GM12878 (cell line): Measurements from ENCODE around the gene TROAP. TPM values are rescaled to one million over a fixed set of nuclear protein-coding genes. Genes with fewer than 3 reads are reported as not detected.

Source experiments
- ATAC-seq: fragments of 200-7000 bp; cut with Tn5 transposase; 3 replicates; pipeline ENCODE4 v1.9.1; 2020; ENCODE audit warnings: mild to moderate bottlenecking, moderate library complexity
- BruUV-seq: library from RNA; stranded (reverse); fragments of 400-500 nt; replicated peaks from 2 replicates; lab custom pipeline; 2021; lab: Mats Ljungman, UMichigan
- CTCF ChIA-PET: fragments of 300-600 bp; sonication (Branson Sonifier 250); formaldehyde crosslinking; extraction: SDS; loops from one replicate; lab custom pipeline; 2021; ENCODE audit warnings: inconsistent platforms; lab: Yijun Ruan, JAX
- POLR2A ChIA-PET: fragments of 350-600 bp; formaldehyde crosslinking; extraction: SDS; loops from one replicate; lab custom pipeline; 2021; ENCODE audit warnings: inconsistent platforms; lab: Charles Lee
- RAD21 ChIA-PET: fragments of 300-600 bp; sonication (Branson Sonifier 250); formaldehyde crosslinking; loops from one replicate; lab custom pipeline; 2023; ENCODE audit warnings: antibody characterized with exemption; ENCODE audit not compliant: unreplicated experiment; lab: Charles Lee
- SMC1A ChIA-PET: fragments of 300-600 bp; sonication (Branson Sonifier 250); formaldehyde crosslinking; loops from one replicate; lab custom pipeline; 2023; ENCODE audit not compliant: unreplicated experiment, uncharacterized antibody; lab: Charles Lee
- DNase-seq: peaks from one replicate; pipeline ENCODE4 v3.0.0-alpha.2; 2011; ENCODE audit warnings: low read depth, low spot score
- FAIRE-seq: peaks from 3 replicates; lab custom pipeline; 2011; peaks lifted over from hg19 to GRCh38; lab: Jason Lieb, UNC
- H2AFZ ChIP-seq: 2 replicates; pipeline ENCODE4 v1.6.0; 2011; ENCODE audit warnings: low read depth, low read length, control low read depth; ENCODE audit not compliant: control insufficient read depth
- H3K27ac ChIP-seq: 2 replicates; pipeline ENCODE4 v1.5.1; 2011; ENCODE audit warnings: control low read depth; ENCODE audit not compliant: control insufficient read depth, insufficient read depth
- H3K27me3 ChIP-seq, 2 experiments: replicated peaks in 1 of 2; 2 replicates each; pipeline versions ENCODE4 v1.6.0 to v1.6.1; 2011; ENCODE audit warnings: low read length in 1 of 2; ENCODE audit not compliant: control insufficient read depth in 2 of 2, insufficient read depth in 2 of 2
- H3K36me3 ChIP-seq, 2 experiments: 2 replicates each; pipeline ENCODE4 v1.5.1; 2011; ENCODE audit warnings: low read length in 1 of 2; ENCODE audit not compliant: control insufficient read depth in 2 of 2, insufficient read depth in 2 of 2
- H3K4me1 ChIP-seq: 2 replicates; pipeline ENCODE4 v1.6.1; 2011; ENCODE audit warnings: mild to moderate bottlenecking, low read length, moderate library complexity, mixed read lengths; ENCODE audit not compliant: control insufficient read depth, insufficient read depth
- H3K4me2 ChIP-seq: 2 replicates; pipeline ENCODE4 v1.6.0; 2011; ENCODE audit warnings: control low read depth; ENCODE audit not compliant: control insufficient read depth, insufficient read depth
- H3K4me3 ChIP-seq: fragments of 200-600 bp; sonication (generic); 2 replicates; pipeline ENCODE4 v1.5.1; 2016
- H3K79me2 ChIP-seq: 2 replicates; pipeline ENCODE4 v1.6.0; 2011; ENCODE audit warnings: low read length; ENCODE audit not compliant: control insufficient read depth, insufficient read depth
- H3K9ac ChIP-seq: 2 replicates; pipeline ENCODE4 v1.8.0; 2011; ENCODE audit warnings: low read length, control low read depth, mixed read lengths; ENCODE audit not compliant: control insufficient read depth, insufficient read depth
- H3K9me3 ChIP-seq: replicated peaks from 3 replicates; pipeline ENCODE4 v1.5.1; 2011; ENCODE audit warnings: mild to moderate bottlenecking, low read length; ENCODE audit not compliant: control insufficient read depth, insufficient read depth
- H4K20me1 ChIP-seq: 2 replicates; pipeline ENCODE4 v1.6.0; 2011; ENCODE audit not compliant: control insufficient read depth, insufficient read depth
- CTCF ChIP-seq, 3 experiments: IDR thresholded peaks in 2 of 3; conservative IDR thresholded peaks in 1 of 3; 2 replicates each; pipeline ENCODE4 v1.5.1; 2011; ENCODE audit warnings: low read depth in 3 of 3, low read length in 3 of 3, mild to moderate bottlenecking in 3 of 3, control low read depth in 2 of 3, moderate library complexity in 2 of 3, inconsistent platforms in 1 of 3, mixed read lengths in 1 of 3; ENCODE audit not compliant: control insufficient read depth in 2 of 3, insufficient read depth in 1 of 3; ENCODE audit errors: extremely low read depth in 1 of 3
- EGR1 ChIP-seq, 2 experiments: IDR thresholded peaks; 1 replicate in 1 of 2; 2 replicates in 1 of 2; pipeline ENCODE4 v1.6.1; 2011 to 2012; ENCODE audit warnings: low read depth in 2 of 2, low read length in 2 of 2, borderline replicate concordance in 1 of 2, mild to moderate bottlenecking in 1 of 2, moderate library complexity in 1 of 2
- FOXM1 ChIP-seq: IDR thresholded peaks from 2 replicates; pipeline ENCODE4 v1.6.1; 2012; ENCODE audit warnings: low read depth, mild to moderate bottlenecking, inconsistent platforms, low read length, moderate library complexity
- IRF4 ChIP-seq: IDR thresholded peaks from 2 replicates; pipeline ENCODE4 v1.6.1; 2011; ENCODE audit warnings: low read depth, low read length
- KAT2A ChIP-seq: conservative IDR thresholded peaks from 2 replicates; pipeline ENCODE4 v1.6.1; 2011; ENCODE audit warnings: low read depth, low read length; ENCODE audit not compliant: control insufficient read depth
- RAD51 ChIP-seq: fragments of 450-650 bp; IDR thresholded peaks from 2 replicates; pipeline ENCODE4 v1.6.1; 2016; ENCODE audit warnings: moderate library complexity, mild to moderate bottlenecking, inconsistent platforms
- SIX5 ChIP-seq: IDR thresholded peaks from 2 replicates; pipeline ENCODE4 v1.6.1; 2011; ENCODE audit warnings: mild to moderate bottlenecking, low read depth, low read length, moderate library complexity; ENCODE audit not compliant: severe bottlenecking
- SPI1 ChIP-seq: IDR thresholded peaks from 2 replicates; pipeline ENCODE4 v1.6.1; 2011; ENCODE audit warnings: low read depth, mild to moderate bottlenecking, low read length, moderate library complexity, borderline replicate concordance; ENCODE audit not compliant: insufficient read depth
- YBX1 ChIP-seq: fragments of 450-650 bp; IDR thresholded peaks from 2 replicates; pipeline ENCODE4 v1.6.1; 2016; ENCODE audit warnings: antibody characterized with exemption
- ZNF217 ChIP-seq: fragments of 450-650 bp; IDR thresholded peaks from 2 replicates; pipeline ENCODE4 v1.6.1; 2017; ENCODE audit warnings: antibody characterized with exemption, mild to moderate bottlenecking
- ZNF687 ChIP-seq: fragments of 450-650 bp; IDR thresholded peaks from 2 replicates; pipeline ENCODE4 v1.6.1; 2017; ENCODE audit warnings: mild to moderate bottlenecking, moderate library complexity
- WGBS: methylation state at CpG from one replicate; pipeline ENCODE4 v1.1.6; 2016; ENCODE audit warnings: low lambda C conversion rate; ENCODE audit not compliant: insufficient replicate concordance, insufficient coverage; ENCODE audit errors: missing lambda C conversion rate; 5-methylcytosine and 5-hydroxymethylcytosine counted together
- in situ Hi-C: fragments of 300-500 bp; cut with MboI; formaldehyde crosslinking; loops from 9 replicates; pipeline ENCODE4 v1.14.3; 2018; ENCODE audit warnings: mixed read lengths
- intact Hi-C: fragments of 100-400 bp; cut with micrococcal nuclease; formaldehyde crosslinking; loops from one replicate; pipeline ENCODE4 v1.14.2; 2022; ENCODE audit not compliant: unreplicated experiment
- polyA plus RNA-seq, 11 experiments: library from polyadenylated mRNA; depleted of rRNA in 4 of 11; unstranded in 6 of 11; stranded (reverse) in 5 of 11; fragments of >200 nt; fragmentation: Nextera tagmentation in 4 of 11; fragmentation: Illumina TruSeq in 1 of 11; extraction: Ambion mirVana in 4 of 11; extraction: Trizol in 1 of 11; gene quantifications; 1 replicate in 1 of 11; 2 replicates in 10 of 11; pipeline versions ENCODE4 v1.2.1 to v1.2.3, GENCODE V29; 2011 to 2016; ENCODE audit warnings: inconsistent platforms in 2 of 11, missing spikeins in 2 of 11, low read depth in 1 of 11
- total RNA-seq, 4 experiments: library from RNA; depleted of rRNA in 3 of 4; stranded (reverse); fragments of >200 nt in 3 of 4; fragmentation: Illumina TruSeq in 1 of 4; extraction: Trizol in 1 of 4; gene quantifications; 2 replicates each; pipeline versions ENCODE4 v1.2.1 to v1.2.3, GENCODE V29; 2013 to 2021
- TF ChIP-seq, protein P1 (sequence below): fragments of 450-650 bp; conservative IDR thresholded peaks from 2 replicates; pipeline ENCODE4 v1.6.1; 2017; ENCODE audit warnings: mild to moderate bottlenecking, moderate library complexity
- TF ChIP-seq, protein P2 (sequence below): fragments of 450-650 bp; IDR thresholded peaks from 2 replicates; pipeline ENCODE4 v1.6.1; 2017; ENCODE audit warnings: mild to moderate bottlenecking, low read depth, inconsistent platforms; ENCODE audit not compliant: poor library complexity, severe bottlenecking

The TROAP gene
- total and polyA plus RNA-seq, 10 of the 15 experiments (the other 5 are each of a cell fraction or from before 2014, with no cell fraction given): 26.8 to 93.7 (median 52.6) TPM

GRCh38 chr12:49368240-49368600, 45.2 kb downstream of the TROAP start:
- DNase-seq (no peak), ATAC-seq (no peak), FAIRE-seq (no peak)
- H3K4me1 ChIP-seq: peaks cover 16% of the 10 kb centered on the region
- ChIA-PET CTCF (interaction anchor here (0.7 to 18.7 kb wide), 7 partner anchors 9 to 257 kb away, joined by 3 to 712 read pairs (median 3); no protein-coding TSS in a partner anchor), POLR2A (interaction anchor here (0.6 to 3.3 kb wide), 8 partner anchors 9 to 1263 kb away, joined by 3 to 30 read pairs (median 4); no protein-coding TSS in a partner anchor), RAD21 (interaction anchor here (0.6 to 5.5 kb wide), 6 partner anchors 9 to 337 kb away, joined by 3 to 33 read pairs (median 17); no protein-coding TSS in a partner anchor), SMC1A (interaction anchor here (0.7 to 25.7 kb wide), 7 partner anchors 10 to 250 kb away, joined by 3 to 740 read pairs (median 12); no protein-coding TSS in a partner anchor)
- in situ Hi-C loops: no loop called here
- H3K27me3 ChIP-seq: no peaks in the 10 kb centered on the region
- no peaks in the 10 kb centered on the region for H4K20me1 ChIP-seq
- peak overlapping the region; percentile 89 for H3K4me3 ChIP-seq
- BruUV-seq: no TSS peak
- peaks cover 72% of the 10 kb centered on the region for H3K79me2 ChIP-seq
- peak overlapping the region; percentile 97 for H3K27ac ChIP-seq
- H3K4me2 ChIP-seq: peak overlapping the region; percentile 97
- intact Hi-C loops: loop anchor here (5.0 kb wide), 1 partner anchor 339 kb away; the partner anchor contains the start of gene FMNL3
- no peaks in the 10 kb centered on the region for H3K9me3 ChIP-seq
- H3K36me3 ChIP-seq: peaks cover 0 to 5% of the 10 kb centered on the region in 2 experiments; a peak in 1 of 4 replicates
- H2AFZ ChIP-seq: no peak overlapping the region; the same call in 1 of the 2 replicates
- H3K9ac ChIP-seq: peak overlapping the region; percentile 97
- WGBS: 0% methylated on average over 3 of the region's 3 CpGs
- no peak for TF ChIP-seq SPI1
- TF ChIP-seq ZNF687: no peak
- TF ChIP-seq, protein P1, sequence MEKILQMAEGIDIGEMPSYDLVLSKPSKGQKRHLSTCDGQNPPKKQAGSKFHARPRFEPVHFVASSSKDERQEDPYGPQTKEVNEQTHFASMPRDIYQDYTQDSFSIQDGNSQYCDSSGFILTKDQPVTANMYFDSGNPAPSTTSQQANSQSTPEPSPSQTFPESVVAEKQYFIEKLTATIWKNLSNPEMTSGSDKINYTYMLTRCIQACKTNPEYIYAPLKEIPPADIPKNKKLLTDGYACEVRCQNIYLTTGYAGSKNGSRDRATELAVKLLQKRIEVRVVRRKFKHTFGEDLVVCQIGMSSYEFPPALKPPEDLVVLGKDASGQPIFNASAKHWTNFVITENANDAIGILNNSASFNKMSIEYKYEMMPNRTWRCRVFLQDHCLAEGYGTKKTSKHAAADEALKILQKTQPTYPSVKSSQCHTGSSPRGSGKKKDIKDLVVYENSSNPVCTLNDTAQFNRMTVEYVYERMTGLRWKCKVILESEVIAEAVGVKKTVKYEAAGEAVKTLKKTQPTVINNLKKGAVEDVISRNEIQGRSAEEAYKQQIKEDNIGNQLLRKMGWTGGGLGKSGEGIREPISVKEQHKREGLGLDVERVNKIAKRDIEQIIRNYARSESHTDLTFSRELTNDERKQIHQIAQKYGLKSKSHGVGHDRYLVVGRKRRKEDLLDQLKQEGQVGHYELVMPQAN: no peak
- TF ChIP-seq YBX1: no peak
- TF ChIP-seq SIX5: no peak
- TF ChIP-seq, protein P2, sequence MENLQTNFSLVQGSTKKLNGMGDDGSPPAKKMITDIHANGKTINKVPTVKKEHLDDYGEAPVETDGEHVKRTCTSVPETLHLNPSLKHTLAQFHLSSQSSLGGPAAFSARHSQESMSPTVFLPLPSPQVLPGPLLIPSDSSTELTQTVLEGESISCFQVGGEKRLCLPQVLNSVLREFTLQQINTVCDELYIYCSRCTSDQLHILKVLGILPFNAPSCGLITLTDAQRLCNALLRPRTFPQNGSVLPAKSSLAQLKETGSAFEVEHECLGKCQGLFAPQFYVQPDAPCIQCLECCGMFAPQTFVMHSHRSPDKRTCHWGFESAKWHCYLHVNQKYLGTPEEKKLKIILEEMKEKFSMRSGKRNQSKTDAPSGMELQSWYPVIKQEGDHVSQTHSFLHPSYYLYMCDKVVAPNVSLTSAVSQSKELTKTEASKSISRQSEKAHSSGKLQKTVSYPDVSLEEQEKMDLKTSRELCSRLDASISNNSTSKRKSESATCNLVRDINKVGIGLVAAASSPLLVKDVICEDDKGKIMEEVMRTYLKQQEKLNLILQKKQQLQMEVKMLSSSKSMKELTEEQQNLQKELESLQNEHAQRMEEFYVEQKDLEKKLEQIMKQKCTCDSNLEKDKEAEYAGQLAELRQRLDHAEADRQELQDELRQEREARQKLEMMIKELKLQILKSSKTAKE: no peak
- no peak for TF ChIP-seq FOXM1
- TF ChIP-seq IRF4: no peak
- no peak for TF ChIP-seq EGR1 (IDR thresholded peaks at IDR 0.05; ENCODE audit: borderline replicate concordance in 1 of 2, low read depth in 2 of 2, low read length in 2 of 2)
- TF ChIP-seq RAD51: no peak
- no peak for TF ChIP-seq ZNF217
- no peak for TF ChIP-seq KAT2A
- no peak for TF ChIP-seq CTCF (IDR thresholded peaks at IDR 0.05 in 2 of 3, conservative IDR thresholded peaks at IDR 0.05 in 1 of 3; ENCODE audit: control insufficient read depth in 2 of 3, extremely low read depth in 1 of 3, insufficient read depth in 1 of 3, low read depth in 3 of 3, low read length in 3 of 3)
